GM12874 (cell line): ENCODE data around the gene DENND5B.

Experiments used
- TF ChIP-seq, protein P1 (sequence below): IDR thresholded peaks from 2 replicates; pipeline ENCODE4 v1.5.1; 2011; ENCODE audit warnings: low read depth, mild to moderate bottlenecking, control low read depth, low read length, moderate library complexity; ENCODE audit not compliant: insufficient read depth

Gene DENND5B

GRCh38 chr12:31590642-31591379 lies at the start of gene DENND5B:
Gene DENND5B (minus strand): TSS chr12:31591136. CDS start chr12:31590832, 304 bp downstream.
- TF ChIP-seq, protein P1, sequence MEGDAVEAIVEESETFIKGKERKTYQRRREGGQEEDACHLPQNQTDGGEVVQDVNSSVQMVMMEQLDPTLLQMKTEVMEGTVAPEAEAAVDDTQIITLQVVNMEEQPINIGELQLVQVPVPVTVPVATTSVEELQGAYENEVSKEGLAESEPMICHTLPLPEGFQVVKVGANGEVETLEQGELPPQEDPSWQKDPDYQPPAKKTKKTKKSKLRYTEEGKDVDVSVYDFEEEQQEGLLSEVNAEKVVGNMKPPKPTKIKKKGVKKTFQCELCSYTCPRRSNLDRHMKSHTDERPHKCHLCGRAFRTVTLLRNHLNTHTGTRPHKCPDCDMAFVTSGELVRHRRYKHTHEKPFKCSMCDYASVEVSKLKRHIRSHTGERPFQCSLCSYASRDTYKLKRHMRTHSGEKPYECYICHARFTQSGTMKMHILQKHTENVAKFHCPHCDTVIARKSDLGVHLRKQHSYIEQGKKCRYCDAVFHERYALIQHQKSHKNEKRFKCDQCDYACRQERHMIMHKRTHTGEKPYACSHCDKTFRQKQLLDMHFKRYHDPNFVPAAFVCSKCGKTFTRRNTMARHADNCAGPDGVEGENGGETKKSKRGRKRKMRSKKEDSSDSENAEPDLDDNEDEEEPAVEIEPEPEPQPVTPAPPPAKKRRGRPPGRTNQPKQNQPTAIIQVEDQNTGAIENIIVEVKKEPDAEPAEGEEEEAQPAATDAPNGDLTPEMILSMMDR = no peak

DNA sequence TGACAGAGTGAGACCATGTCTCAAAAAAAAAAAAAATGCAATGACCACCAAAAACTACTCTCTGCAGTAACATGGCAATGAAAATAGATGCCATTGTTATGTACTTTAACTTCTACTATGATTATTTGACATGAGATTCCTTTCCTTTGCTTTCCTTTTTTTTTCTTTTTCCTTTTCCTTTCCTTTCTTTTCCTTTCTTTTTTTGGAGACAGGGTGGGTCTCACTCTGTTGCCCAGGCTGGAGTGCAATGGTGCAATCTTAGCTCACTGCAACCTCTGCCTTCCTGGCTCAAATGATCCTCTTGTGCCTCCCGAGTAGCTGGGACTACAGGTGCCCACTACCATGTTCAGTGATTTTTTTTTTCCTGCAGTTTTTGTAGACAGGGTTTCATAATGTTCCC lies 43.7 kb upstream of the DENND5B start:
- TF ChIP-seq, protein P1 = no peak

DNA sequence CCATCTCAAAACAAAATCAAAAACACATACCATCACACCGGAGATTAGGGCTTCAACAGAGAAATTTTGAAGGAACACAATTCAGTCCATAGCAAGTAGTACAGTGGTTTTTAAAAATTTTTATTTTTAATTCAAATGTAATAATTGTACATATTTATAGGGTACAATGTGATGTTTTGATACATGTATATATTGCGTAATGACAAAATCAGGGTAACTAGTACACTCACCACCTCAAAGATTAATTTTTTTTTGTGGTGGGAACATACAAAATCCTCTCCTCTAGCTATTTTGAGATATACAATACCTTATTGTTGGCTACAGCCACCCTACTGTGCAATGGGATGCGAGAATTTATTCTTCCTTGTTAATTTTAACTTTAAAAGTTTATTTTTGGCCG lies 42.5 kb upstream of the DENND5B start:
- TF ChIP-seq, protein P1 = no peak

GRCh38 chr12:31631809-31632208 lies 40.9 kb upstream of the DENND5B start:
- TF ChIP-seq, protein P1 = no peak

DNA sequence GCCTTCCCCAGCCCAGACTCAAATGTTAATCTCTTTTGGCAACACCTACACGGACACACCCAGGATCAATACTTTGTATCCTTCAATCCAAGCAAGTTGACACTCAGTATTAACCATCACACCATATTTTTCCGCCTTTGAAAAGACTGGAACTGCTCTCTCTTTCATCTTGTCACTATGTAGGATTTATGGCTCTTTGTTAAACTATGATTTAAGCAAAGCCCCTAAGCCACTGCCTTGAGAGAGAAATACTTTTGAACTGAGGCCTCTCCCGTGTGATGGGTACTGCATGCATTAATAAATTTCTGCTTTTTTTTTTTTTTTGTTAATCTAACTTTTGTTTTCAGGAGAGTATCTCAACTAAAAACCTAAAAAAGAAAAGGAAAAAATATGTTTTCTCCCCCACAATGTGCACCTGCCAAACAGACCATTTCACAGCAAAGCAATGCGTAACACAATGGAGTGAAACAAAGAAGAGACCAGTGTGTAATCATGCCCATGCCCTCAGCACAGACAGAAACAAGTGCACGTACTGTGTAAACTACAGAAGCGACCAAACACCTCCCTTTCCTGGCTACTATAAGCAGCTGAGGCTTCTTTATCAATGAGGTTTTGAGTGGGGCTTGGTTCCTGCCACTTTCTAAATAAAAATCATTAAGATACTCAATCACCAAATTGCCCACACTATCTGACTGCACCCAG lies 40.2 kb upstream of the DENND5B start:
- TF ChIP-seq, protein P1 = no peak

DNA sequence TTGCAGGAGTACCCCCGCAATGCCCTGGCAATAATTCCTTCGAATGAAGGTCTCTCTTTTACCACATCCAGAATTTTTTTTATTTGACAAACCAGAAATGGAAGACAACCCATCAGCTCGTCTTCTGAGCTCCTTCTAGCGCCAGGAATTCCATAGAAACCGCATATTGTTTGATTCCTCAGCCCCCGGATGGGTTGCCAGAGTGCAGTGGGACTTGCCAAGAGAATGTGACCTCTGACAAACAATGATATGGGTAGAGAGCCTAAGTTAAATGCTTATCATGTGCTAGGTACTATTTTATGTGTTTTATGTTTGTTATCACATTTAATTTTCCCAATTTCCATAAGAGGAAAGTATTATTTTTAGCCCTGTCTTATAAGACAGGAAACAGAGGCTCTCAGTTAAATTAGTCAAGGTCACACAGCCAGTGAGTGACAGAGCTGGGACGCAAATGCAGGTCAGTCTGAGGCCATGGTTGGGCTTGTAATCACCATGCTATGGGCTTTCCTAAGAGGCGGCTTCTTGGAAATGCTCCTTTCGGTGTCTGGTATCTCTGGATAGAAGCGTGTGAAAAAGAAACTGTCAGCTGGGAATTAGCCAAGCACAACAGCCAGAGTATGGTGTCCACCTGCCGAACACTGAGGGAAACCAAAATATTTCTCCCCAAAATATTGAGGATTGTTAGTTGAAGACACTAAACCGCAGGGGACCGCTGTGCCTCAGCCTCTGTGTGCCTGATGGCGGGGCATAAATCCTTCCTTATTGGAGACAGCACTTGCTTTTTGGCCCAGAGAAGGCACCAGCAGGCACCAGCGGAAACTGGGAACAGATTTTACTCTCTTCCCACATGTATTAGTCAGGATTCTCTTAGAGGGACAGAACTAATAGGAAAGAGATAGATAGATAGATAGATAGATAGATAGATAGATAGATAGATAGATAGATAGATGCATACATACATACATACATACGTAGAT lies 39.1 kb upstream of the DENND5B start:
- TF ChIP-seq, protein P1 = no peak
